C4-2B (cell line): ENCODE measurements around the gene LGALS9C.
"Not testable (repeated sequence)": the region's sequence is repeated elsewhere in the genome, so short reads cannot be mapped to it uniquely, and the experiment has no call there.

Experiments
- CTCF ChIP-seq: fragments of 450-650 bp; conservative IDR thresholded peaks from 2 replicates; pipeline ENCODE4 v1.5.1; 2017; ENCODE audit warnings: mild to moderate bottlenecking
- ZFX ChIP-seq: fragments of 450-650 bp; IDR thresholded peaks from 2 replicates; pipeline ENCODE4 v1.6.1; 2017

GRCh38 chr17:18528899-18529500 lies 52.4 kb downstream of the LGALS9C start:
- TF ChIP-seq ZFX, CTCF: not testable (repeated sequence)
